HG03060 (cell line): ENCODE results near the gene WDR75.

ENCODE experiments used
- ATAC-seq: cut with Tn5 transposase; IDR thresholded peaks from one replicate; pipeline ENCODE4 v1.9.1; 2021; ENCODE audit warnings: low read depth, moderate number of reproducible peaks; ENCODE audit not compliant: unreplicated experiment

WDR75 gene

DNA sequence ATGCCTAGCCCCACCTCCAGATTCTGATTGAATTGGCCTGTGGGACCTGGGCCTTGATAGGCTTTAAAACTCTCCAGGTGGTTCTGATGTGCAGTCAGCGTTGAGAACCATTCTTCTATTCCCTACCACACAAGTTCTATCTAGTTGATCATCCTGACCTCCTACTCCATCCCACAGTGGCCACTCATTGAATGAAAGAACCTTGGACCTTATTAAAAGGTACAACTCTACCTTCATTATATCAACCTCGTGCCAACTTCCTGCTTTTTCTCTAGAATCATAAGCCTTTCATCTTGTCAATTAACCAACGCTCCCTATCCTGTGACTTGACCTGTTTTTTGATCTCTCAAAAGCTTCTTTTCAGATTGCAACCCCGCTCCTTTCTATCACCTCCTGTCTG is 83.5 kb downstream of the WDR75 start:
- no peak for ATAC-seq
